ENCODE measurements around the gene GTF2F2.

DNA sequence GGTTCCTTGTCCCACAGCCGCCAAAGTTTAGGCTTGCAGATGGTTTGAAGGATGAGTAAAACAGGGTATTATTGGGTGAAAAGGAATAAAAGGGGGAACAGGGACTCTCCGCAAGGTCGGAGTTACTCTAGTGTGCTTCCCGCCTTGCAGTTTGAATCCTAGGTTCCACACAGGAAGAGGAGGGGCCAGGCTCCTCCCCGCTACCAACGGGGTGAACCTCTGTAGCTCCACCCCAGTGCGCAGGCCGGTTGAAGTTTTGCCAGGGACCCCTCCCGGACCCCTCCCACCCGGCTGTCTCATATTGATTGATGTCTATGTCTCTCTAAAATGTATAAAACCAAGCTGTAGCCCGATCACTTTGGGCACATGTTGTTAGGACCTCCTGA, 11.6 kb upstream of the GTF2F2 start:
- no peak for TF ChIP-seq SRF (IDR thresholded peaks at IDR 0.05; ENCODE audit: low read depth)
- no peak for TF ChIP-seq ZNF274 (IDR thresholded peaks at IDR 0.05; ENCODE audit: low read depth, low read length)
- TF ChIP-seq, protein P1, sequence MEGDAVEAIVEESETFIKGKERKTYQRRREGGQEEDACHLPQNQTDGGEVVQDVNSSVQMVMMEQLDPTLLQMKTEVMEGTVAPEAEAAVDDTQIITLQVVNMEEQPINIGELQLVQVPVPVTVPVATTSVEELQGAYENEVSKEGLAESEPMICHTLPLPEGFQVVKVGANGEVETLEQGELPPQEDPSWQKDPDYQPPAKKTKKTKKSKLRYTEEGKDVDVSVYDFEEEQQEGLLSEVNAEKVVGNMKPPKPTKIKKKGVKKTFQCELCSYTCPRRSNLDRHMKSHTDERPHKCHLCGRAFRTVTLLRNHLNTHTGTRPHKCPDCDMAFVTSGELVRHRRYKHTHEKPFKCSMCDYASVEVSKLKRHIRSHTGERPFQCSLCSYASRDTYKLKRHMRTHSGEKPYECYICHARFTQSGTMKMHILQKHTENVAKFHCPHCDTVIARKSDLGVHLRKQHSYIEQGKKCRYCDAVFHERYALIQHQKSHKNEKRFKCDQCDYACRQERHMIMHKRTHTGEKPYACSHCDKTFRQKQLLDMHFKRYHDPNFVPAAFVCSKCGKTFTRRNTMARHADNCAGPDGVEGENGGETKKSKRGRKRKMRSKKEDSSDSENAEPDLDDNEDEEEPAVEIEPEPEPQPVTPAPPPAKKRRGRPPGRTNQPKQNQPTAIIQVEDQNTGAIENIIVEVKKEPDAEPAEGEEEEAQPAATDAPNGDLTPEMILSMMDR (IDR thresholded peaks at IDR 0.05 in 2 of 3, conservative IDR thresholded peaks at IDR 0.05 in 1 of 3; ENCODE audit: borderline replicate concordance in 1 of 3, insufficient read depth in 1 of 3, low read depth in 2 of 3, low read length in 2 of 3), result no peak
- no peak for TF ChIP-seq POLR2A (IDR thresholded peaks at IDR 0.05; ENCODE audit: borderline replicate concordance, extremely low read depth, insufficient read depth, insufficient read length)
- TF ChIP-seq JUND (IDR thresholded peaks at IDR 0.05), result no peak
- TF ChIP-seq POLR2AphosphoS5 (IDR thresholded peaks at IDR 0.05; ENCODE audit: low read depth, low read length), result no peak
- no peak for TF ChIP-seq EZH2 (IDR thresholded peaks at IDR 0.05)
- no peak for TF ChIP-seq CEBPB (IDR thresholded peaks at IDR 0.05; ENCODE audit: low read depth)
- no peak for TF ChIP-seq MAX (IDR thresholded peaks at IDR 0.05)
- TF ChIP-seq RAD21 (IDR thresholded peaks at IDR 0.05; ENCODE audit: low read depth), result no peak
- no peak for TF ChIP-seq REST (IDR thresholded peaks at IDR 0.05; ENCODE audit: low read depth)
- TF ChIP-seq FOSL1 (IDR thresholded peaks at IDR 0.05; ENCODE audit: low read depth), result no peak
- no peak for TF ChIP-seq EZH2phosphoT487 (IDR thresholded peaks at IDR 0.05; ENCODE audit: borderline replicate concordance)
- no peak for TF ChIP-seq YY1 (IDR thresholded peaks at IDR 0.05; ENCODE audit: extremely low read depth, insufficient replicate concordance, low read depth, low read length)

Measured in HCT116 (cell line).